Measurements from ENCODE around the gene IMMP1L.

IMMP1L gene

GRCh38 chr11:31445621-31446020, 63.8 kb downstream of the IMMP1L start:
- TF ChIP-seq CTCF (IDR thresholded peaks at IDR 0.05; ENCODE audit: low read depth, low read length, missing control alignments): no peak
- DNase-seq (ENCODE audit: low read depth): no peak
- no peak overlapping the region for H3K4me3 ChIP-seq (ENCODE audit: low read depth, low read length)

GRCh38 chr11:31443802-31444201, 65.6 kb downstream of the IMMP1L start:
- DNase-seq (ENCODE audit: low read depth): no peak
- no peak for TF ChIP-seq CTCF (IDR thresholded peaks at IDR 0.05; ENCODE audit: low read depth, low read length, missing control alignments)
- no peak overlapping the region for H3K4me3 ChIP-seq (ENCODE audit: low read depth, low read length)

- no peak for DNase-seq (ENCODE audit: low read depth)
- no peak for TF ChIP-seq CTCF (IDR thresholded peaks at IDR 0.05; ENCODE audit: low read depth, low read length, missing control alignments)
- no peak overlapping the region for H3K4me3 ChIP-seq (ENCODE audit: low read depth, low read length)
These were observed 67.3 kb downstream of the IMMP1L start for GRCh38 chr11:31442086-31442485.

GRCh38 chr11:31441296-31441695, 68.1 kb downstream of the IMMP1L start:
- no peak for TF ChIP-seq CTCF (IDR thresholded peaks at IDR 0.05; ENCODE audit: low read depth, low read length, missing control alignments)
- DNase-seq (ENCODE audit: low read depth): no peak
- no peak overlapping the region for H3K4me3 ChIP-seq (ENCODE audit: low read depth, low read length)

GRCh38 chr11:31437742-31438435, 71.5 kb downstream of the IMMP1L start:
- no peak for DNase-seq (ENCODE audit: low read depth)
- H3K4me3 ChIP-seq (ENCODE audit: low read depth, low read length): no peak overlapping the region
- no peak for TF ChIP-seq CTCF (IDR thresholded peaks at IDR 0.05; ENCODE audit: low read depth, low read length, missing control alignments)

- no peak overlapping the region for H3K4me3 ChIP-seq (ENCODE audit: low read depth, low read length)
- TF ChIP-seq CTCF (IDR thresholded peaks at IDR 0.05; ENCODE audit: low read depth, low read length, missing control alignments): no peak
- no peak for DNase-seq (ENCODE audit: low read depth)
These were observed 75.6 kb downstream of the IMMP1L start for GRCh38 chr11:31433851-31434250.

- no peak for TF ChIP-seq CTCF (IDR thresholded peaks at IDR 0.05; ENCODE audit: low read depth, low read length, missing control alignments)
- no peak for DNase-seq (ENCODE audit: low read depth)
- H3K4me3 ChIP-seq (ENCODE audit: low read depth, low read length): no peak overlapping the region
These were observed 84.8 kb downstream of the IMMP1L start for GRCh38 chr11:31424652-31425051.
